IPS DF 19.7 (cell line): ENCODE data around the gene CCDC160.
"Not testable (repeated sequence)": the region's sequence is repeated elsewhere in the genome, so short reads cannot be mapped to it uniquely, and the experiment has no call there.

Experiments used
- DNase-seq: peaks from one replicate; pipeline ENCODE4 v3.0.0-alpha.2; 2013; ENCODE audit warnings: low read depth, low spot score

CCDC160 gene

GRCh38 chrX:134236626-134237614, at the start of gene CCDC160:
Gene CCDC160 (plus strand): TSS chrX:134237182. CDS start chrX:134244801, 7,619 bp downstream.
- DNase-seq: no peak

- DNase-seq: no peak
Observed at GRCh38 chrX:134191281-134191680, 45.7 kb upstream of the CCDC160 start.

- DNase-seq: no peak
Observed at GRCh38 chrX:134194915-134195314, 42.1 kb upstream of the CCDC160 start.

GRCh38 chrX:134202561-134202960, 34.4 kb upstream of the CCDC160 start:
- DNase-seq: peak; percentile 9

GRCh38 chrX:134206221-134206620, 30.8 kb upstream of the CCDC160 start:
- no peak for DNase-seq

- no peak for DNase-seq
Observed at GRCh38 chrX:134210465-134210864, 26.5 kb upstream of the CCDC160 start.

GRCh38 chrX:134235236-134235635, 1.7 kb upstream of the CCDC160 start:
- DNase-seq: no peak

- DNase-seq: not testable (repeated sequence)
Observed at GRCh38 chrX:134238144-134238543, 1.2 kb downstream of the CCDC160 start.

GRCh38 chrX:134239016-134239415, 2.0 kb downstream of the CCDC160 start:
- no peak for DNase-seq

GRCh38 chrX:134240209-134240608, 3.2 kb downstream of the CCDC160 start:
- no peak for DNase-seq

GRCh38 chrX:134241960-134242619, 5.1 kb downstream of the CCDC160 start:
- no peak for DNase-seq

- no peak for DNase-seq
Observed at GRCh38 chrX:134244043-134244442, 7.1 kb downstream of the CCDC160 start.

GRCh38 chrX:134246282-134246681, 9.3 kb downstream of the CCDC160 start:
- DNase-seq: no peak

- DNase-seq: no peak
Observed at GRCh38 chrX:134247492-134247891, 10.5 kb downstream of the CCDC160 start.

GRCh38 chrX:134249241-134249640, 12.3 kb downstream of the CCDC160 start:
- DNase-seq: no peak

- no peak for DNase-seq
Observed at GRCh38 chrX:134251241-134251640, 14.3 kb downstream of the CCDC160 start.

- no peak for DNase-seq
Observed at GRCh38 chrX:134254511-134254910, 17.5 kb downstream of the CCDC160 start.

GRCh38 chrX:134255555-134255954, 18.6 kb downstream of the CCDC160 start:
- DNase-seq: no peak

GRCh38 chrX:134256684-134257083, 19.7 kb downstream of the CCDC160 start:
- DNase-seq: no peak

GRCh38 chrX:134258202-134258601, 21.2 kb downstream of the CCDC160 start:
- DNase-seq: no peak

GRCh38 chrX:134285934-134286333, 49.0 kb downstream of the CCDC160 start:
- DNase-seq: not testable (repeated sequence)

GRCh38 chrX:134287346-134287745, 50.4 kb downstream of the CCDC160 start:
- DNase-seq: no peak

GRCh38 chrX:134294548-134294947, 57.6 kb downstream of the CCDC160 start:
- DNase-seq: no peak
